Heart right ventricle (tissue), 16 donors: Measurements from ENCODE around the gene RBM28. TPM values are rescaled to one million over a fixed set of nuclear protein-coding genes. Genes with fewer than 3 reads are reported as not detected.

Experiments
- ATAC-seq, 8 donors: fragments of 200-7000 bp; cut with Tn5 transposase; one replicate each; pipeline ENCODE4 v1.9.1; 2020; ENCODE audit warnings: mild to moderate bottlenecking in 8 of 8, moderate library complexity in 8 of 8, moderate number of reproducible peaks in 1 of 8
- DNase-seq, 2 donors: peaks; one replicate each; pipeline ENCODE4 v3.0.0-alpha.2; 2020
- H3K27ac ChIP-seq, 10 donors: fragments of 200-600 bp; sonication (generic) in 2 of 10; one replicate each; pipeline versions ENCODE4 v1.5.0 to v1.8.0; 2020 to 2022; ENCODE audit warnings: mild to moderate bottlenecking in 3 of 10
- H3K27me3 ChIP-seq, 7 donors: fragments of 200-600 bp; one replicate each; pipeline ENCODE4 v1.8.0; 2021 to 2022; ENCODE audit warnings: mild to moderate bottlenecking in 2 of 7
- H3K36me3 ChIP-seq, 9 donors: fragments of 200-600 bp; sonication (generic) in 1 of 9; one replicate each; pipeline versions ENCODE4 v1.5.0 to v1.8.0; 2020 to 2022; ENCODE audit warnings: mild to moderate bottlenecking in 2 of 9
- H3K4me1 ChIP-seq, 9 donors: fragments of 200-600 bp; sonication (generic) in 1 of 9; one replicate each; pipeline versions ENCODE4 v1.5.0 to v1.8.0; 2020 to 2022; ENCODE audit warnings: mild to moderate bottlenecking in 4 of 9
- H3K4me3 ChIP-seq, 10 donors: fragments of 200-600 bp; sonication (generic) in 2 of 10; one replicate each; pipeline versions ENCODE4 v1.5.0 to v1.8.0; 2020 to 2022; ENCODE audit warnings: mild to moderate bottlenecking in 7 of 10, moderate library complexity in 2 of 10
- H3K9me3 ChIP-seq, 11 donors: fragments of 200-600 bp in 10 of 11; sonication (generic) in 2 of 11; one replicate each; pipeline versions ENCODE4 v1.5.0 to v1.8.0; 2013 to 2022; ENCODE audit warnings: mild to moderate bottlenecking in 2 of 11, control low read depth in 1 of 11, moderate library complexity in 1 of 11
- CTCF ChIP-seq, 9 donors: fragments of 200-600 bp; sonication (generic) in 2 of 9; IDR thresholded peaks; one replicate each; pipeline versions ENCODE4 v1.5.0 to v1.8.0; 2021 to 2022; ENCODE audit warnings: antibody characterized with exemption in 9 of 9, mild to moderate bottlenecking in 5 of 9, moderate library complexity in 1 of 9
- WGBS, 2 donors: extraction: QIAGEN DNeasy Blood & Tissue Kit; methylation state at CpG; one replicate each; pipeline ENCODE4 v1.1.7; 2013; ENCODE audit warnings: inconsistent platforms in 1 of 2; 5-methylcytosine and 5-hydroxymethylcytosine counted together
- intact Hi-C, 10 donors: fragments of 100-400 bp; cut with DNase I; formaldehyde crosslinking; loops; one replicate each; pipeline versions ENCODE4 v1.11.1 to v1.14.2; 2022
- polyA plus RNA-seq, 2 donors: library from polyadenylated mRNA; stranded (reverse); fragments of 200-250 nt; gene quantifications; one replicate each; pipeline ENCODE4 v1.2.3, GENCODE V29; 2013
- total RNA-seq, 10 donors: library from RNA; stranded (reverse); fragmentation: NEBNext Ultra II Directional in 3 of 10; extraction: Animal tissue kit (Norgen Biotek cat#: 25700) in 3 of 10; gene quantifications; one replicate each; pipeline versions ENCODE4 v1.2.1 to v1.2.4, GENCODE V29; 2021 to 2023
- donor health status: Arrhythmogenic right ventricular cardiomyopathy.
- donor health status: ischemic (EF 13 %, LVEDD 7.1; RV severe dilation, severe dysfunction).
- donor health status: healthy with polysubstance abuse.
- donor health status: DM: no; HTN: yes; CAD: no.
- donor health status: DM: no; HTN: no; CAD: no.
- donor health status: ischemic (EF 25% LVEDD 6.9; RV normal size, moderate dysfunction).
- donor health status: ischemic (EF 25% LVEDD 5.7; RV mildly dilated, moderate dysfunction).
- donor health status: healthy.
- donor health status: DM: yes; HTN: yes; CAD: no.
- donor health status: Ischemic cardiomyopathy.
- donor health status: ischemic (EF 35%, LVEDD 5.7; RV mildly dilated, moderate dysfunction).
- donor health status: nonischemic (EF 11% LVEDD 7.7; RV severe dilation, severe dysfunction).
- donor health status: DM: yes; HTN: yes; CAD: no.
- donor health status: PGD.
- donor health status: ischemic (EF 29% LVEDD 5.4; RV normal size, mild dysfunction).
- donor health status: nonischemic (EF 23%, LVEDD 6.1; RV moderate dilation, normal function).

Gene RBM28
- total and polyA plus RNA-seq, 12 donors = 16.6 to 96.9 (median 28.3) TPM

GRCh38 chr7:128264477-128264876 lies 79.2 kb downstream of the RBM28 start:
- Histone ChIP-seq H3K36me3 (no peaks in the 10 kb centered on the region), H3K4me3 (no peak overlapping the region), H3K4me1 (peaks cover 2 to 14% (median 9%) of the 10 kb centered on the region in 9 donors), H3K27ac (no peak overlapping the region), H3K9me3 (no peaks in the 10 kb centered on the region), H3K27me3 (peaks cover 0 to 48% (median 30%) of the 10 kb centered on the region in 7 donors)
- intact Hi-C loops = no loop called here
- no peak for TF ChIP-seq CTCF (IDR thresholded peaks at IDR 0.05)
- 72 to 94% methylated on average over 2 of the region's 2 CpGs for WGBS, 2 donors
- ATAC-seq = no peak
- no peak for DNase-seq

- no peaks in the 10 kb centered on the region for H3K36me3 ChIP-seq
- 76 to 82% methylated on average over 3 of the region's 3 CpGs for WGBS, 2 donors
- H3K4me1 ChIP-seq = peaks cover 2 to 14% (median 9%) of the 10 kb centered on the region in 9 donors
- peaks cover 0 to 41% (median 22%) of the 10 kb centered on the region in 7 donors for H3K27me3 ChIP-seq
- H3K4me3 ChIP-seq = no peak overlapping the region
- intact Hi-C loops = no loop called here
- DNase-seq (no peak), ATAC-seq (no peak)
- no peak overlapping the region for H3K27ac ChIP-seq
- no peaks in the 10 kb centered on the region for H3K9me3 ChIP-seq
- no peak for TF ChIP-seq CTCF (IDR thresholded peaks at IDR 0.05)
Observed at GRCh38 chr7:128263420-128263819, 80.3 kb downstream of the RBM28 start.

GRCh38 chr7:128262273-128263028 lies 81.3 kb downstream of the RBM28 start:
- TF ChIP-seq CTCF (IDR thresholded peaks at IDR 0.05) = no peak
- DNase-seq = no peak
- Histone ChIP-seq H3K4me1 (peaks cover 2 to 12% (median 9%) of the 10 kb centered on the region in 9 donors), H3K9me3 (no peaks in the 10 kb centered on the region), H3K27me3 (peaks cover 0 to 32% (median 19%) of the 10 kb centered on the region in 7 donors), H3K36me3 (no peaks in the 10 kb centered on the region), H3K4me3 (no peak overlapping the region), H3K27ac (no peak overlapping the region)
- WGBS, 2 donors = 93% methylated on average over 15 of the region's 15 CpGs
- no peak for ATAC-seq
- intact Hi-C loops = no loop called here

- ATAC-seq (no peak), DNase-seq (no peak)
- WGBS, 2 donors = 81% methylated on average over 12 of the region's 12 CpGs
- Histone ChIP-seq H3K4me1 (no peaks in the 10 kb centered on the region), H3K9me3 (no peaks in the 10 kb centered on the region), H3K4me3 (no peak overlapping the region), H3K27me3 (peaks cover 0 to 18% (median 7%) of the 10 kb centered on the region in 7 donors), H3K27ac (no peak overlapping the region), H3K36me3 (no peaks in the 10 kb centered on the region)
- TF ChIP-seq CTCF (IDR thresholded peaks at IDR 0.05) = no peak
- intact Hi-C loops = no loop called here
Observed at GRCh38 chr7:128260069-128260795, 83.5 kb downstream of the RBM28 start.
